ENCODE measurements around the gene PTPN21. TPM values are rescaled to one million over a fixed set of nuclear protein-coding genes. Genes with fewer than 3 reads are reported as not detected.

PTPN21 gene
- polyA plus RNA-seq, 1 of the 3 experiments (the other 2 are of a cell fraction): 5.6 TPM

DNA sequence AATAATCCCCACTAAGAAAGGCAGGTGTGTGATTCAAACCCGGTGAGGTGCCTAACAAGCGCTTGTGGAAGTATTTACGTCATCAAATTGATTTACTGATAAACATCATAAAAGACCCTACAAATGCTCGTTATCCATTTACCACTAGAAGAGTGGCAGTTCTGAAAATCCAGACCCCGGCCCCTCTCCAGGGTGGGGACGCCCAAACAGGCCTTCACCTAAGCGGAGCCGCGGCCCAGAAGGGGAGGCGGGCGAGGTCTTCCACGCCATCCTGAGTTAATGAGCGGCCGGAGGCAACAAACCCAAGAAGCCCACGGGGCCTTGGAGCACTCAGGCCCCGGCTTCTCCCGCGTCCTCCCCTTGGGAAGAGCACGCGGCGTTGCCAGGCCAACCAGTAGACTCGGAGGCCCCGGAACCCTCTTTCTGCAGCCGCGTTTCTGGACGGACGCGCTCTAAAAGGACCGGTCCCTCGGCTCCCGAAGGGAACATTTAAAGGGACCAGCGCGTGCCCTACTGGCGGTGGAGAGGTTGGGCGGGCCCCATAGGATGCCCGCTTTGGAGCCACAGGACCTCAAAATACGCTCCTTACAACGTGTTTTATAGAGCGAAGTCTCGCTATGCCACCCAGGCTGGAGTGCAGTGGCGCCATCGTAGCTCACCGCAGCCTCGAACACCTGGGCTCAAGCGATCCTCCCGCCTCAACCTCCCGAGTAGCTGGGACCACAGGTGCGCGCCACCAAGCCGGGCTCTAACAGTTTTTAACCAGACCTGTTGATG is 3.5 kb downstream of the PTPN21 start:
- Histone ChIP-seq H3K27me3 (ENCODE audit: insufficient read depth) (no peaks in the 10 kb centered on the region), H3K79me2 (ENCODE audit: insufficient read depth) (peaks cover 77% of the 10 kb centered on the region), H3F3A (replicated peaks; ENCODE audit: insufficient read depth) (peaks cover 10% of the 10 kb centered on the region), H2AFZ (ENCODE audit: low read depth) (peak overlapping the region; percentile 71), H3K4me3 (ENCODE audit: low read depth in 2 of 2, low read length in 1 of 2) (peak overlapping the region; percentile 72 to 79), H3K9me3 (no peaks in the 10 kb centered on the region), H3K9me2 (no peaks in the 10 kb centered on the region), H3K27ac (ENCODE audit: low read depth in 2 of 2, low read length in 1 of 2) (peak overlapping the region; percentile 42 to 50; a peak in 2 of 4 replicates), H3K4me2 (peak overlapping the region; percentile 95), H4K20me1 (ENCODE audit: insufficient read depth) (peaks cover 13% of the 10 kb centered on the region; the same call in 1 of the 2 replicates), H3K36me3 (replicated peaks in 1 of 2; ENCODE audit: control insufficient read depth in 1 of 2, insufficient read depth in 2 of 2, low read length in 1 of 2) (peaks cover 26 to 27% of the 10 kb centered on the region in 2 experiments), H3K4me1 (ENCODE audit: control insufficient read depth in 1 of 2, insufficient read depth in 2 of 2, low read depth in 1 of 2, low read length in 1 of 2) (peaks cover 9 to 22% of the 10 kb centered on the region in 2 experiments; a peak in 3 of 4 replicates), H3K9ac (peak overlapping the region; percentile 86)
- CTCF ChIA-PET: interaction anchor here (0.8 to 1.7 kb wide), 6 partner anchors 9 to 362 kb away, joined by 3 to 6 read pairs (median 4); partner anchors contain the start of gene ZC3H14
- POLR2A ChIA-PET: interaction anchor here (0.6 to 1.0 kb wide), 2 partner anchors 12 to 118 kb away, joined by 3 read pairs; partner anchors contain the start of gene ZC3H14
- peak; percentile 88 for DNase-seq
- 8% methylated on average over 35 of the region's 50 CpGs for WGBS (ENCODE audit: low lambda C conversion rate)
- peak; percentile 38; the same call in 1 of the 2 replicates for TF ChIP-seq RAD21 (IDR thresholded peaks at IDR 0.05; ENCODE audit: low read length)
- TF ChIP-seq RCOR1 (IDR thresholded peaks at IDR 0.05; ENCODE audit: low read length): peak; percentile 81; the same call in 1 of the 2 replicates
- TF ChIP-seq RXRA (IDR thresholded peaks at IDR 0.05; ENCODE audit: borderline replicate concordance, low read depth): no peak
- TF ChIP-seq RFX5 (IDR thresholded peaks at IDR 0.05; ENCODE audit: low read length): no peak
- peak; percentile 49; the same call in 1 of the 2 replicates for TF ChIP-seq POLR2AphosphoS5 (IDR thresholded peaks at IDR 0.05; ENCODE audit: low read depth, low read length)
- TF ChIP-seq NRF1 (IDR thresholded peaks at IDR 0.05; ENCODE audit: low read depth, low read length): no peak
- TF ChIP-seq SMC3 (IDR thresholded peaks at IDR 0.05; ENCODE audit: low read depth, low read length): no peak
- peak in 1 of 2 experiments; percentile 42; a peak in 1 of 4 replicates for TF ChIP-seq EP300 (IDR thresholded peaks at IDR 0.05; ENCODE audit: borderline replicate concordance in 1 of 2, low read depth in 1 of 2, low read length in 1 of 2)
- TF ChIP-seq TAF1 (IDR thresholded peaks at IDR 0.05; ENCODE audit: borderline replicate concordance, low read depth, low read length): peak; percentile 90
- TF ChIP-seq ELF1 (IDR thresholded peaks at IDR 0.05): peak; percentile 42; the same call in 1 of the 2 replicates
- TF ChIP-seq CHD2 (IDR thresholded peaks at IDR 0.05; ENCODE audit: low read length, partially characterized antibody): peak; percentile 86
- TF ChIP-seq TEAD4 (IDR thresholded peaks at IDR 0.05; ENCODE audit: borderline replicate concordance, insufficient read depth): 0 out of 2 replicates have a peak, but pooled peaks have one; percentile 27
- TF ChIP-seq EZH2phosphoT487 (IDR thresholded peaks at IDR 0.05; ENCODE audit: borderline replicate concordance, low read depth): no peak
- TF ChIP-seq, protein P1, sequence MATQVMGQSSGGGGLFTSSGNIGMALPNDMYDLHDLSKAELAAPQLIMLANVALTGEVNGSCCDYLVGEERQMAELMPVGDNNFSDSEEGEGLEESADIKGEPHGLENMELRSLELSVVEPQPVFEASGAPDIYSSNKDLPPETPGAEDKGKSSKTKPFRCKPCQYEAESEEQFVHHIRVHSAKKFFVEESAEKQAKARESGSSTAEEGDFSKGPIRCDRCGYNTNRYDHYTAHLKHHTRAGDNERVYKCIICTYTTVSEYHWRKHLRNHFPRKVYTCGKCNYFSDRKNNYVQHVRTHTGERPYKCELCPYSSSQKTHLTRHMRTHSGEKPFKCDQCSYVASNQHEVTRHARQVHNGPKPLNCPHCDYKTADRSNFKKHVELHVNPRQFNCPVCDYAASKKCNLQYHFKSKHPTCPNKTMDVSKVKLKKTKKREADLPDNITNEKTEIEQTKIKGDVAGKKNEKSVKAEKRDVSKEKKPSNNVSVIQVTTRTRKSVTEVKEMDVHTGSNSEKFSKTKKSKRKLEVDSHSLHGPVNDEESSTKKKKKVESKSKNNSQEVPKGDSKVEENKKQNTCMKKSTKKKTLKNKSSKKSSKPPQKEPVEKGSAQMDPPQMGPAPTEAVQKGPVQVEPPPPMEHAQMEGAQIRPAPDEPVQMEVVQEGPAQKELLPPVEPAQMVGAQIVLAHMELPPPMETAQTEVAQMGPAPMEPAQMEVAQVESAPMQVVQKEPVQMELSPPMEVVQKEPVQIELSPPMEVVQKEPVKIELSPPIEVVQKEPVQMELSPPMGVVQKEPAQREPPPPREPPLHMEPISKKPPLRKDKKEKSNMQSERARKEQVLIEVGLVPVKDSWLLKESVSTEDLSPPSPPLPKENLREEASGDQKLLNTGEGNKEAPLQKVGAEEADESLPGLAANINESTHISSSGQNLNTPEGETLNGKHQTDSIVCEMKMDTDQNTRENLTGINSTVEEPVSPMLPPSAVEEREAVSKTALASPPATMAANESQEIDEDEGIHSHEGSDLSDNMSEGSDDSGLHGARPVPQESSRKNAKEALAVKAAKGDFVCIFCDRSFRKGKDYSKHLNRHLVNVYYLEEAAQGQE (IDR thresholded peaks at IDR 0.05; ENCODE audit: low read depth, low read length): peak; percentile 57; the same call in 1 of the 2 replicates
- no peak; the same call in 1 of the 2 replicates for TF ChIP-seq TCF12 (IDR thresholded peaks at IDR 0.05)
- TF ChIP-seq, protein P2, sequence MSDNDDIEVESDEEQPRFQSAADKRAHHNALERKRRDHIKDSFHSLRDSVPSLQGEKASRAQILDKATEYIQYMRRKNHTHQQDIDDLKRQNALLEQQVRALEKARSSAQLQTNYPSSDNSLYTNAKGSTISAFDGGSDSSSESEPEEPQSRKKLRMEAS (IDR thresholded peaks at IDR 0.05; ENCODE audit: low read depth): peak; percentile 96
- TF ChIP-seq, protein P3, sequence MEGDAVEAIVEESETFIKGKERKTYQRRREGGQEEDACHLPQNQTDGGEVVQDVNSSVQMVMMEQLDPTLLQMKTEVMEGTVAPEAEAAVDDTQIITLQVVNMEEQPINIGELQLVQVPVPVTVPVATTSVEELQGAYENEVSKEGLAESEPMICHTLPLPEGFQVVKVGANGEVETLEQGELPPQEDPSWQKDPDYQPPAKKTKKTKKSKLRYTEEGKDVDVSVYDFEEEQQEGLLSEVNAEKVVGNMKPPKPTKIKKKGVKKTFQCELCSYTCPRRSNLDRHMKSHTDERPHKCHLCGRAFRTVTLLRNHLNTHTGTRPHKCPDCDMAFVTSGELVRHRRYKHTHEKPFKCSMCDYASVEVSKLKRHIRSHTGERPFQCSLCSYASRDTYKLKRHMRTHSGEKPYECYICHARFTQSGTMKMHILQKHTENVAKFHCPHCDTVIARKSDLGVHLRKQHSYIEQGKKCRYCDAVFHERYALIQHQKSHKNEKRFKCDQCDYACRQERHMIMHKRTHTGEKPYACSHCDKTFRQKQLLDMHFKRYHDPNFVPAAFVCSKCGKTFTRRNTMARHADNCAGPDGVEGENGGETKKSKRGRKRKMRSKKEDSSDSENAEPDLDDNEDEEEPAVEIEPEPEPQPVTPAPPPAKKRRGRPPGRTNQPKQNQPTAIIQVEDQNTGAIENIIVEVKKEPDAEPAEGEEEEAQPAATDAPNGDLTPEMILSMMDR (IDR thresholded peaks at IDR 0.05): peak; percentile 38
- TF ChIP-seq GABPA (IDR thresholded peaks at IDR 0.05; ENCODE audit: low read depth): peak; percentile 66
- no peak for TF ChIP-seq GATA2 (CRISPR knock-in tag; IDR thresholded peaks at IDR 0.05)
- TF ChIP-seq YY1 (IDR thresholded peaks at IDR 0.05; ENCODE audit: low read depth): 0 out of 2 replicates have a peak, but pooled peaks have one; percentile 23
- TF ChIP-seq, protein P4, sequence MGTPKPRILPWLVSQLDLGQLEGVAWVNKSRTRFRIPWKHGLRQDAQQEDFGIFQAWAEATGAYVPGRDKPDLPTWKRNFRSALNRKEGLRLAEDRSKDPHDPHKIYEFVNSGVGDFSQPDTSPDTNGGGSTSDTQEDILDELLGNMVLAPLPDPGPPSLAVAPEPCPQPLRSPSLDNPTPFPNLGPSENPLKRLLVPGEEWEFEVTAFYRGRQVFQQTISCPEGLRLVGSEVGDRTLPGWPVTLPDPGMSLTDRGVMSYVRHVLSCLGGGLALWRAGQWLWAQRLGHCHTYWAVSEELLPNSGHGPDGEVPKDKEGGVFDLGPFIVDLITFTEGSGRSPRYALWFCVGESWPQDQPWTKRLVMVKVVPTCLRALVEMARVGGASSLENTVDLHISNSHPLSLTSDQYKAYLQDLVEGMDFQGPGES (IDR thresholded peaks at IDR 0.05; ENCODE audit: low read depth, low read length): peak; percentile 35; the same call in 1 of the 2 replicates
- TF ChIP-seq FOXM1 (IDR thresholded peaks at IDR 0.05; ENCODE audit: low read depth): no peak
- TF ChIP-seq SIN3A (IDR thresholded peaks at IDR 0.05; ENCODE audit: borderline replicate concordance, low read depth, low read length): peak; percentile 93
- TF ChIP-seq FOXJ3 (CRISPR knock-in tag; IDR thresholded peaks at IDR 0.05): no peak; the same call in 1 of the 2 replicates
- TF ChIP-seq FOSL2 (IDR thresholded peaks at IDR 0.05; ENCODE audit: borderline replicate concordance, low read depth): no peak
- TF ChIP-seq JUND (IDR thresholded peaks at IDR 0.05): no peak
- no peak for TF ChIP-seq MEF2A (IDR thresholded peaks at IDR 0.05; ENCODE audit: borderline replicate concordance, low read depth)

Measured in SK-N-SH (cell line).